ENCODE data around the gene RNLS. TPM values are rescaled to one million over a fixed set of nuclear protein-coding genes. Genes with fewer than 3 reads are reported as not detected.

RNLS gene
- total RNA-seq, 1 experiment from 2014 or later, result not detected

GRCh38 chr10:88500656-88501055 is 82.5 kb downstream of the RNLS start:
- Histone ChIP-seq H3K36me3 (ENCODE audit: control insufficient read depth in 1 of 2, insufficient read depth in 2 of 2, low read length in 2 of 2) (no peaks in the 10 kb centered on the region), H4K20me1 (ENCODE audit: insufficient read depth) (no peaks in the 10 kb centered on the region), H3K4me2 (ENCODE audit: low read length) (no peak overlapping the region), H2AFZ (ENCODE audit: low read depth, low read length, poor library complexity, severe bottlenecking) (no peak overlapping the region), H3K9ac (ENCODE audit: low read length) (no peak overlapping the region), H3K4me3 (replicated peaks in 1 of 2; ENCODE audit: low read depth in 1 of 2, low read length in 2 of 2) (no peak overlapping the region), H3K9me2 (ENCODE audit: insufficient read depth) (no peaks in the 10 kb centered on the region), H3K27me3 (ENCODE audit: insufficient read depth, low read length) (no peaks in the 10 kb centered on the region), H3K9me3 (ENCODE audit: control insufficient read depth in 1 of 2, insufficient read depth in 1 of 2, low read depth in 1 of 2, low read length in 2 of 2) (no peaks in the 10 kb centered on the region), H3K4me1 (ENCODE audit: control insufficient read depth in 1 of 2, insufficient read depth in 2 of 2, low read length in 2 of 2) (peaks cover 0 to 11% of the 10 kb centered on the region in 2 experiments; a peak in 2 of 4 replicates), H3K79me2 (ENCODE audit: insufficient read depth, low read length) (no peaks in the 10 kb centered on the region), H3K27ac (ENCODE audit: low read depth, low read length) (no peak overlapping the region)
- ChIA-PET POLR2A (no interaction called here), CTCF (no interaction called here), RAD21 (ENCODE audit: low non-redundant PET in 1 of 2, low total read pairs in 2 of 2, uncharacterized antibody in 2 of 2, unreplicated experiment in 2 of 2) (no interaction called here)
- TF ChIP-seq POLR2AphosphoS5 (IDR thresholded peaks at IDR 0.05; ENCODE audit: low read depth, low read length) (no peak), SIN3A (IDR thresholded peaks at IDR 0.05; ENCODE audit: low read depth) (no peak), SP1 (IDR thresholded peaks at IDR 0.05; ENCODE audit: low read depth) (no peak), ZFX (IDR thresholded peaks at IDR 0.05) (no peak), YY1 (IDR thresholded peaks at IDR 0.05; ENCODE audit: extremely low read depth, insufficient replicate concordance, low read depth, low read length) (no peak), EGR1 (IDR thresholded peaks at IDR 0.05; ENCODE audit: low read depth) (no peak), JUND (IDR thresholded peaks at IDR 0.05) (no peak), RAD21 (IDR thresholded peaks at IDR 0.05; ENCODE audit: low read depth) (no peak), ELF1 (IDR thresholded peaks at IDR 0.05; ENCODE audit: borderline replicate concordance, low read depth) (no peak), CEBPB (IDR thresholded peaks at IDR 0.05; ENCODE audit: low read depth) (no peak), CBX3 (IDR thresholded peaks at IDR 0.05; ENCODE audit: low read depth) (no peak), REST (IDR thresholded peaks at IDR 0.05; ENCODE audit: low read depth) (no peak), POLR2A (IDR thresholded peaks at IDR 0.05; ENCODE audit: borderline replicate concordance, extremely low read depth, insufficient read depth, insufficient read length) (no peak)
- TF ChIP-seq, protein P1, sequence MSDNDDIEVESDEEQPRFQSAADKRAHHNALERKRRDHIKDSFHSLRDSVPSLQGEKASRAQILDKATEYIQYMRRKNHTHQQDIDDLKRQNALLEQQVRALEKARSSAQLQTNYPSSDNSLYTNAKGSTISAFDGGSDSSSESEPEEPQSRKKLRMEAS (IDR thresholded peaks at IDR 0.05), result no peak
- TF ChIP-seq, protein P2, sequence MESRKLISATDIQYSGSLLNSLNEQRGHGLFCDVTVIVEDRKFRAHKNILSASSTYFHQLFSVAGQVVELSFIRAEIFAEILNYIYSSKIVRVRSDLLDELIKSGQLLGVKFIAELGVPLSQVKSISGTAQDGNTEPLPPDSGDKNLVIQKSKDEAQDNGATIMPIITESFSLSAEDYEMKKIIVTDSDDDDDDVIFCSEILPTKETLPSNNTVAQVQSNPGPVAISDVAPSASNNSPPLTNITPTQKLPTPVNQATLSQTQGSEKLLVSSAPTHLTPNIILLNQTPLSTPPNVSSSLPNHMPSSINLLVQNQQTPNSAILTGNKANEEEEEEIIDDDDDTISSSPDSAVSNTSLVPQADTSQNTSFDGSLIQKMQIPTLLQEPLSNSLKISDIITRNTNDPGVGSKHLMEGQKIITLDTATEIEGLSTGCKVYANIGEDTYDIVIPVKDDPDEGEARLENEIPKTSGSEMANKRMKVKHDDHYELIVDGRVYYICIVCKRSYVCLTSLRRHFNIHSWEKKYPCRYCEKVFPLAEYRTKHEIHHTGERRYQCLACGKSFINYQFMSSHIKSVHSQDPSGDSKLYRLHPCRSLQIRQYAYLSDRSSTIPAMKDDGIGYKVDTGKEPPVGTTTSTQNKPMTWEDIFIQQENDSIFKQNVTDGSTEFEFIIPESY (IDR thresholded peaks at IDR 0.05; ENCODE audit: extremely low read depth, insufficient replicate concordance, low read length), result no peak
- intact Hi-C loops (cut with micrococcal nuclease), result no loop called here
- no TSS peak for BruUV-seq (replicated peaks)
- ATAC-seq (no peak), DNase-seq (ENCODE audit: low read depth, low spot score) (no peak)

All from HCT116 (cell line).